GM12878 (cell line): ENCODE results near the gene CEP170B. TPM values are rescaled to one million over a fixed set of nuclear protein-coding genes. Genes with fewer than 3 reads are reported as not detected.

ENCODE experiments used
- E2F4 ChIP-seq: IDR thresholded peaks from 2 replicates; pipeline ENCODE4 v1.6.1; 2012; ENCODE audit warnings: low read depth, low read length, improper control_type of control experiment
- GATAD2B ChIP-seq: fragments of 450-650 bp; conservative IDR thresholded peaks from 2 replicates; pipeline ENCODE4 v1.6.1; 2017; ENCODE audit warnings: low read depth, mild to moderate bottlenecking, moderate library complexity
- IRF3 ChIP-seq: fragments of 450-650 bp; IDR thresholded peaks from 2 replicates; pipeline ENCODE4 v1.6.1; 2014; ENCODE audit warnings: mild to moderate bottlenecking
- MTA2 ChIP-seq: fragments of 450-650 bp; IDR thresholded peaks from 2 replicates; pipeline ENCODE4 v1.6.1; 2016; ENCODE audit warnings: low read depth, mild to moderate bottlenecking, moderate library complexity
- YY1 ChIP-seq: IDR thresholded peaks from 2 replicates; pipeline ENCODE4 v1.6.1; 2011; ENCODE audit warnings: low read depth, mild to moderate bottlenecking, low read length
- ZBTB4 ChIP-seq: fragments of 450-650 bp; formaldehyde crosslinking; IDR thresholded peaks from 2 replicates; pipeline ENCODE4 v1.4.0; 2022; ENCODE audit warnings: mild to moderate bottlenecking, moderate library complexity
- polyA plus RNA-seq, 11 experiments: library from polyadenylated mRNA; depleted of rRNA in 4 of 11; unstranded in 6 of 11; stranded (reverse) in 5 of 11; fragments of >200 nt; fragmentation: Nextera tagmentation in 4 of 11; fragmentation: Illumina TruSeq in 1 of 11; extraction: Ambion mirVana in 4 of 11; extraction: Trizol in 1 of 11; gene quantifications; 1 replicate in 1 of 11; 2 replicates in 10 of 11; pipeline versions ENCODE4 v1.2.1 to v1.2.3, GENCODE V29; 2011 to 2016; ENCODE audit warnings: inconsistent platforms in 2 of 11, missing spikeins in 2 of 11, low read depth in 1 of 11
- total RNA-seq, 4 experiments: library from RNA; depleted of rRNA in 3 of 4; stranded (reverse); fragments of >200 nt in 3 of 4; fragmentation: Illumina TruSeq in 1 of 4; extraction: Trizol in 1 of 4; gene quantifications; 2 replicates each; pipeline versions ENCODE4 v1.2.1 to v1.2.3, GENCODE V29; 2013 to 2021

The CEP170B gene
- total and polyA plus RNA-seq, 10 of the 15 experiments (the other 5 are each of a cell fraction or from before 2014, with no cell fraction given), result 0.01 to 0.44 (median 0.05) TPM; not detected in 4

- TF ChIP-seq IRF3 (no peak), GATAD2B (no peak), E2F4 (no peak), ZBTB4 (CRISPR knock-in tag) (no peak), MTA2 (no peak), YY1 (no peak)
Observed at GRCh38 chr14:104843442-104844305, 21.4 kb upstream of the CEP170B start (continued).
